Endodermal cell (in vitro differentiated cells): ENCODE measurements around the gene RAB15. TPM values are rescaled to one million over a fixed set of nuclear protein-coding genes. Genes with fewer than 3 reads are reported as not detected.

ENCODE experiments used
- DNase-seq: peaks from one replicate; pipeline ENCODE4 v3.0.0-alpha.2; 2017
- H3K27ac ChIP-seq: 2 replicates; pipeline ENCODE4 v1.5.1; 2013; ENCODE audit warnings: mild to moderate bottlenecking, low read depth, low read length, moderate library complexity
- H3K27me3 ChIP-seq: 2 replicates; pipeline ENCODE4 v1.6.1; 2013; ENCODE audit warnings: mild to moderate bottlenecking, low read length, moderate library complexity; ENCODE audit not compliant: insufficient read depth, control insufficient read depth, poor library complexity, severe bottlenecking
- H3K36me3 ChIP-seq: 2 replicates; pipeline ENCODE4 v1.7.0; 2013; ENCODE audit warnings: mild to moderate bottlenecking, low read length, moderate library complexity; ENCODE audit not compliant: control insufficient read depth, insufficient read depth
- H3K4me1 ChIP-seq: one replicate; pipeline ENCODE4 v1.7.0; 2013; ENCODE audit warnings: low read length; ENCODE audit not compliant: control insufficient read depth, insufficient read depth
- H3K4me3 ChIP-seq: 2 replicates; pipeline ENCODE4 v1.5.1; 2013; ENCODE audit warnings: mild to moderate bottlenecking, low read length, moderate library complexity
- H3K9ac ChIP-seq: 2 replicates; pipeline ENCODE4 v1.6.1; 2013; ENCODE audit warnings: mild to moderate bottlenecking, low read length, moderate library complexity; ENCODE audit not compliant: poor library complexity, severe bottlenecking; ENCODE audit errors: extremely low read depth
- H3K9me3 ChIP-seq: 2 replicates; pipeline ENCODE4 v1.6.1; 2013; ENCODE audit warnings: mild to moderate bottlenecking, low read length, moderate library complexity; ENCODE audit not compliant: control insufficient read depth
- H3K27ac Mint-ChIP-seq: 2 replicates; pipeline ENCODE4 v1.8.0; 2020; ENCODE audit warnings: mixed read lengths
- H3K27me3 Mint-ChIP-seq: 2 replicates; pipeline ENCODE4 v1.8.0; 2021; ENCODE audit warnings: mild to moderate bottlenecking, mixed read lengths; ENCODE audit not compliant: insufficient read depth
- H3K36me3 Mint-ChIP-seq: 2 replicates; pipeline ENCODE4 v1.8.0; 2020; ENCODE audit warnings: low read depth, mixed read lengths
- H3K4me1 Mint-ChIP-seq: 2 replicates; pipeline ENCODE4 v1.8.0; 2020; ENCODE audit warnings: mixed read lengths
- H3K4me3 Mint-ChIP-seq: 2 replicates; pipeline ENCODE4 v1.8.0; 2020; ENCODE audit warnings: mild to moderate bottlenecking, moderate library complexity, mixed read lengths
- H3K9me3 Mint-ChIP-seq: 2 replicates; pipeline ENCODE4 v1.8.0; 2020; ENCODE audit warnings: mild to moderate bottlenecking, mixed read lengths
- WGBS, 2 experiments: methylation state at CpG; one replicate each; pipeline versions ENCODE4 v1.1.5 to v1.1.7; 2013; ENCODE audit warnings: missing lambda C conversion rate in 2 of 2, mixed read lengths in 1 of 2; ENCODE audit not compliant: insufficient coverage in 1 of 2, insufficient read length in 1 of 2; 5-methylcytosine and 5-hydroxymethylcytosine counted together
- total RNA-seq, 2 donors: library from RNA; stranded (reverse); fragmentation: NEBNext Ultra II Directional in 1 of 2; extraction: Animal tissue kit (Norgen Biotek cat#: 25700) in 1 of 2; gene quantifications; 2 replicates in 1 of 2; 3 replicates in 1 of 2; pipeline ENCODE4 v1.2.1, GENCODE V29; 2021
- TF ChIP-seq, protein P1 (sequence below): fragments of 200-600 bp; sonication (generic); conservative IDR thresholded peaks from 2 replicates; pipeline ENCODE4 v1.5.0; 2021; ENCODE audit warnings: antibody characterized with exemption, mild to moderate bottlenecking

The RAB15 gene
- total RNA-seq, 2 donors from 2014 or later: 48.7 to 77.2 TPM

DNA sequence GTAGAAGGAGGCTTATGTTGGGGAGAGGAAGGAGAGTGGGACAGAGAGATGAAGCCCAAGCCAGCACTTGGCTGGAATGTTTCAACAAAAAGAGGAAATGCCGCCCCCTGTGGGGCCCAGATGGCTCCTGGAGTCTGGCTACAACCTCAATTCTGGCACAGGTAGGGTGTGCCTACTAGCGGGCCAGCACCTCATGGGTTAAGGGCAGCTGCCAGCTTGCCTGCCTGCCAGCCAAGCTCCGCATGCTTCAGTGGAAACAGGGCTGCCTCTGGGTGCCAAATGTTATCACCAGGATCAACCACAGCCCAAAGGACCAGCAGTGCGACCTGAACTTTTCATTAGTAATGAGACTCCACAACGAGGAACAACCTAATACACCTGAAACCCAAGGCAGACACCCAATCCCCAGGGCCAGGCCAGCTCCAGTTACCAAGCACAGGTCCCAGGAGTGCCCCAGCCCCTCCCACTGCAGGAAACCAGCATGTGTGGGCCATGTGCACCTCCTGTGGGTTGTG, 11.3 kb downstream of the RAB15 start:
- H3K9ac ChIP-seq: no peak overlapping the region
- DNase-seq: peak; percentile 88

DNA sequence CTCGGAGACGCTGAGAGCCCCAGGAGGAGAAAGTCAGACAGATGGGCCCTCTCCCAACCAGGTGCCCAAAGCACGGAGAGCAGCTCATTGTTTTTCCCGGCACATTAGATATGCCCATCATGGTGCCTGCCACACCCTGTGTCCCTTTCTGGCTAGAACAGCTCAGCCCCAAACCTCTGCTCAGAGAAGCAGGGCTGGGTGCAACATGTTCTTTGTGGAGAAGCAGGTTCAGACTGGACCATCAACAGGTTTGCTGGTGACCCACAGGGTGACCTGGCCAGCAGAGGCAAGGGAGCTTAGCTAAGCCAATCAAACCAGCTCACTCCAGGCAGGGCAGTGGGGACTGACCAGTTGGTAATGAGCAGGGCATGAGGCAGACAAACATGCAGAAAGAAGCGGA, 13.4 kb downstream of the RAB15 start:
- Mint-ChIP-seq H3K9me3 (peaks cover 18% of the 10 kb centered on the region), H3K27me3 (no peaks in the 10 kb centered on the region), H3K36me3 (peaks cover 29% of the 10 kb centered on the region), H3K4me1 (peaks cover 33% of the 10 kb centered on the region), H3K27ac (no peak overlapping the region), H3K4me3 (no peak overlapping the region)
- no peaks in the 10 kb centered on the region for H3K9me3 ChIP-seq
- no peak overlapping the region for H3K9ac ChIP-seq
- WGBS, 2 experiments: 86 to 93% methylated on average over 3 to 5 of the region's 5 CpGs
- no peak for DNase-seq
- H3K4me3 ChIP-seq: no peak overlapping the region
- H3K4me1 ChIP-seq: peaks cover 4% of the 10 kb centered on the region
- TF ChIP-seq, protein P1, sequence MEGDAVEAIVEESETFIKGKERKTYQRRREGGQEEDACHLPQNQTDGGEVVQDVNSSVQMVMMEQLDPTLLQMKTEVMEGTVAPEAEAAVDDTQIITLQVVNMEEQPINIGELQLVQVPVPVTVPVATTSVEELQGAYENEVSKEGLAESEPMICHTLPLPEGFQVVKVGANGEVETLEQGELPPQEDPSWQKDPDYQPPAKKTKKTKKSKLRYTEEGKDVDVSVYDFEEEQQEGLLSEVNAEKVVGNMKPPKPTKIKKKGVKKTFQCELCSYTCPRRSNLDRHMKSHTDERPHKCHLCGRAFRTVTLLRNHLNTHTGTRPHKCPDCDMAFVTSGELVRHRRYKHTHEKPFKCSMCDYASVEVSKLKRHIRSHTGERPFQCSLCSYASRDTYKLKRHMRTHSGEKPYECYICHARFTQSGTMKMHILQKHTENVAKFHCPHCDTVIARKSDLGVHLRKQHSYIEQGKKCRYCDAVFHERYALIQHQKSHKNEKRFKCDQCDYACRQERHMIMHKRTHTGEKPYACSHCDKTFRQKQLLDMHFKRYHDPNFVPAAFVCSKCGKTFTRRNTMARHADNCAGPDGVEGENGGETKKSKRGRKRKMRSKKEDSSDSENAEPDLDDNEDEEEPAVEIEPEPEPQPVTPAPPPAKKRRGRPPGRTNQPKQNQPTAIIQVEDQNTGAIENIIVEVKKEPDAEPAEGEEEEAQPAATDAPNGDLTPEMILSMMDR: no peak
- no peaks in the 10 kb centered on the region for H3K27me3 ChIP-seq
- H3K27ac ChIP-seq: no peak overlapping the region
- peaks cover 10% of the 10 kb centered on the region for H3K36me3 ChIP-seq

More for the DNA sequence above, 11.3 kb downstream of the RAB15 start:
- Histone ChIP-seq H3K36me3 (peaks cover 10% of the 10 kb centered on the region), H3K9me3 (no peaks in the 10 kb centered on the region), H3K4me3 (no peak overlapping the region), H3K27me3 (no peaks in the 10 kb centered on the region), H3K4me1 (peaks cover 4% of the 10 kb centered on the region), H3K27ac (no peak overlapping the region)
- Mint-ChIP-seq H3K4me3 (no peak overlapping the region), H3K9me3 (peaks cover 18% of the 10 kb centered on the region), H3K36me3 (peaks cover 31% of the 10 kb centered on the region), H3K27ac (no peak overlapping the region), H3K4me1 (peaks cover 23% of the 10 kb centered on the region), H3K27me3 (no peaks in the 10 kb centered on the region)
- 73 to 84% methylated on average over 2 to 5 of the region's 5 CpGs for WGBS, 2 experiments
- TF ChIP-seq, protein P1: peak; percentile 71

DNA sequence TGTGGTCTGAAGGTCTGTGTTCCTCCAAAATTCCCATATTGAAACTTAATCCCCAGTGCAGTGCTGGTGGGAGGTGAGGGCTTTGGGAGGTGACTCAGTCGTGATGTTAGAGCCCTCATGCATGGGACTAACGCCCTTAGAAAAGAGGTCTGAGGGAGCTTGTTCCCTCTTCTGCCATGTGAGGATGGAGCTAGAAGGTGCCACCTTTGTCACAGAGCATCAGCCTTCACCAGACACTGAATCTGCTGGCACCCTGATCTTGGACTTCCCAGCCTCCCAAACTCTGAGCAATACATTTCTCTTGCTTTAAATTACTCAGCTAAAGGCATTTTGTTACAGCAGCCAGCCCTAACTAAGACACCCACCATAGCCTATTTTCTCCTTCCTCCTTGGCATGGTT, 13.9 kb downstream of the RAB15 start:
- H3K9ac ChIP-seq: no peak overlapping the region
- no peak overlapping the region for H3K4me3 Mint-ChIP-seq
- peaks cover 18% of the 10 kb centered on the region for H3K9me3 Mint-ChIP-seq
- peaks cover 15% of the 10 kb centered on the region for H3K36me3 ChIP-seq
- H3K27ac ChIP-seq: no peak overlapping the region
- DNase-seq: no peak
- no peak overlapping the region for H3K27ac Mint-ChIP-seq
- no peaks in the 10 kb centered on the region for H3K27me3 Mint-ChIP-seq
- TF ChIP-seq, protein P1: no peak
- peaks cover 4% of the 10 kb centered on the region for H3K4me1 ChIP-seq
- no peaks in the 10 kb centered on the region for H3K27me3 ChIP-seq
- peaks cover 33% of the 10 kb centered on the region for H3K4me1 Mint-ChIP-seq
- H3K36me3 Mint-ChIP-seq: peaks cover 28% of the 10 kb centered on the region
- no peaks in the 10 kb centered on the region for H3K9me3 ChIP-seq
- 80 to 81% methylated on average over 1 to 2 of the region's 2 CpGs for WGBS, 2 experiments
- no peak overlapping the region for H3K4me3 ChIP-seq
